DMS153 treated with DMSO at 0.1 percent for 48 hours (cell line): ENCODE measurements around the gene IQCH.

Experiments used
- DNase-seq: peaks from one replicate; lab custom pipeline; 2025; ENCODE audit not compliant: unreplicated experiment; lab: John Stamatoyannopoulos, UW

IQCH gene

DNA sequence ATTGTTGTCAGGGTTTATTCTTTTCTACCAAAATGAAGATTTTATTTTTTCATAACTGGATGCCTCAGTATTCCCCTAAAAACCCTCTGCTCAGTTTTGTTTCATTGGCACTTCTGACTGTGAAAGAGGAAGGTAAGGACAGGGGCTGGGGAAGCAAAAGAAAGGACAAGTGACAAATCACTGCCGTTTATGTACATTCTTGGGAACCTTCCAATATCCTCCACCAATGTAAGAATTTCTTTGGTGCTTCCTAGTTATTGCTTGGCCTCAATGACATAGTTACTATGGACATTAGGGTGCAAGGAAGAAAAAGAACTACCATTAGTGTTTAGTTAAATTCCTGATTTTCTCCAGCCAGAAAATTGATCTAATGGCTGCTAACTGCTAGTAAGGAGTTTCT, 135.4 kb downstream of the IQCH start:
- DNase-seq, result no peak

- DNase-seq, result no peak
Observed at GRCh38 chr15:67394873-67395639, 140.5 kb downstream of the IQCH start.

DNA sequence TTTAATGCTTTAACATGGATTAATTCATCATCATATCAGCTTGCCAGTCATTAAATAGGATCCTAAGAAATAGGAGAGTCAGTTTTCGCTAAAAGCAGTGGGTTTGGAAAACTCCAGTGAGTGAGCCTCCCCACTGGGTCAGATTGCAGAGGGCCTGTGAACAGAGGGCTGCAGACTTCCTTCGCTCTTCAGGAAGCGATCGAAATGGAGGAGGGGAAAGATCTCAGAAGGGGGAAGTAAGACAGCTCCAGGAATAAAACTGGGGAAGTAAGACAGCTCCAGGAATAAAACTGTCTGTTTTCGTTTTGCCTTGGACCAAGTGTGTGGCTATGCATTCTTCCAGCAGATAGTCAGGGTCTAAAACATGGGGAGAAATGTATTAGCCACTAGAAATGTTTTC, 141.5 kb downstream of the IQCH start:
- no peak for DNase-seq

DNA sequence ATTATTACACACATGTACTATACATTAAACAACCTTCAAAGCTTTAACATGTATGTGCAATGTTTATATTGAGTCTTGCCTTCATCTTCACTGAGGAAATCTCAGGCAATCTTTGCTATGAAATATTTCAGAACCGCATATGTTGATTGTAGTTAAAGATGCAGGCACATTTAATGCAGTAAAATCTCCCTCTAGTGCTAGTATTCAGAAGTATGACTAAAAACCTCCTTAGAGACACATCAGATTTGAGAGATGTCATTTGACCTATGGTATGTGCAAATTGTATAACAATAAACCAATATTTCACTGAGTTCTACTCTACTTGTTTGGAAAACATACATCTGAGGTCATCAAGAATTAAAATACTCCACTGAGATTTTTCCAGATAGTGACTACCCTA, 142.6 kb downstream of the IQCH start:
- no peak for DNase-seq

- DNase-seq, result no peak
Observed at GRCh38 chr15:67399925-67400324, 145.3 kb downstream of the IQCH start.

DNA sequence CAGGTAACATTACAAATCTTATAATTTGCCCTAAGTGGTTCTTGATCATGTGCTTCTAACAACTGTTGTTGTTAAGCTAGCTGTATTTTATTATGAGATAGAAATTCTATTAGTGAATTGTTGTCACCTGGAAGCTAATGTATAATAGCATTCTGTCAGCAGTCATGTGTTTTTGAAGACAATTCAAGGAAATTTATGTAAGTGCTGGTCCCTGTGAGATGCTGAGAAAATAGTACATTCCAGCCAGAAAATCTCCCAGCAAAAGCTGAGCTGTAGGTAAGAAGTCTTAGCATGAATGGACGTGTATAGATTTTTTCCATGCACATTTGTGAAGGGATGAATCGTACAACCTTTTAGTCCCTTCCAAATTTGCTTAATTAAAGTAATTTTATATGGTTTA, 146.3 kb downstream of the IQCH start:
- no peak for DNase-seq

- DNase-seq, result no peak
Observed at GRCh38 chr15:67401336-67401735, 146.8 kb downstream of the IQCH start.

GRCh38 chr15:67403428-67404154, 149.0 kb downstream of the IQCH start:
- DNase-seq, result no peak

GRCh38 chr15:67405208-67406191, 150.9 kb downstream of the IQCH start:
- DNase-seq, result no peak

DNA sequence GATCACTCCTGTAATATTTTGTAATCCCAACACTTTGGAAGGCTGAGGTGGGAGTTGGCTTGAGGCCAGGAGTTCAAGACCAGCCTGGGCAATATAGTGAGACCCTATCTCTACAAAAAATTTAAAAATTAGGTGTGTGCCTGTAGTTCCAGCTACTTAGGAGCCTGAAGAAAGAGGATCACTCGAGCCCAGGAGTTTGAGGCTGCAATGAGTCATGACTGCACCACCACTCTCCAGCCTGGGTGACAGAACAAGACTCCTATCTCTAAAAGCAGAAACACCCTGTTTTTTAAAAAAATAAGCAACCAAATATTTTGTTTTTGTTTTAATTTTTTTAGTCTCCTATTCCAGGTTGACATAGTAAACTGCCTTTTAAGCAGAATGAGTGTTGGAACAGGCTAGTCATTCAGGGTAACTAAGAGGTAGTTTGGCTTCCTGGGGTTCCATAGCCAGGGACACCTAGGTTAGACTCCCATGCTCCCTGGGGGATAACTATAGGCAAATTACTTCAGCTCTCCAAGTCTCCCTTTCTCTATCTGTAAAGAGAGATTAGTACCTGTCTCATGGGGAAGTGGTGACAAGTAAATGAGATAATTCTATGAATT, 151.8 kb downstream of the IQCH start:
- no peak for DNase-seq

GRCh38 chr15:67407786-67408185, 153.2 kb downstream of the IQCH start:
- no peak for DNase-seq

DNA sequence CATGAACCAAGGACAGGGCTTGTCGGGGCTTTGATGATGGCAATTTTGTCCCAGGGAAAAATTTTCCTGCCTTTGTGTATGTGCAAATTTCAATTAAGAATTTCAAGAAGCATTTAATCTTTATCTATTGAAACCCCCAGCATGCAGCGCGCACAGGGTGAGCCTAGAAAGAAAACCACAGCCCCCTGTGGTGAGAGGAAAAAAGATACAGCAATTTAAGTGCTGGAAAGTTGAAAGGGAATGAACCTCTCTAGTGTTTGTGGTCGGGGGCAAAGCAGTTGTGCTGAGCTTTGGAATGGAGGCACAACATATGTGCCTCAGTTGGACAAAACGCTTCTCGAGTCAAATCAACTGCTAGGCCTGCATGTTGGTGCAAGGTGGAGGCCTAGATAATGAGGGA, 154.6 kb downstream of the IQCH start:
- DNase-seq, result no peak

DNA sequence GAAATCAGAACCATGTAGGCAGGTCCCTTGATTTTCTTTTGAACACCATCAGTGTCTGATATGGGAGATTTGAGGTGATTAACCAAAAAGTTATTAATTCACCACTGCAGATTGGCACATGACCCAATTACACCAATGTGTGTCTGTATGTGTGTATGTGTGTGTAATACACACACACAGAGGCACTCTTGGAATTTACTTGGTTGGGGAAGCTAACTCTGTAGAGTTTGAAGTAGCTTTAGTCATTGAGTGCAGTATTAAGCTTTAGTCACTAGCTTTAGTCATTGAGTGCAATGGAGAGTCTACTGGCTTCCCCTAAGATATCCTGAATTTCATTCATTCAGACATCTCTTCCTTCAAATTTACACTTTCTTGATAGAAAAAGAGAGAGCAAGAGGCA, 156.9 kb downstream of the IQCH start:
- DNase-seq, result no peak

DNA sequence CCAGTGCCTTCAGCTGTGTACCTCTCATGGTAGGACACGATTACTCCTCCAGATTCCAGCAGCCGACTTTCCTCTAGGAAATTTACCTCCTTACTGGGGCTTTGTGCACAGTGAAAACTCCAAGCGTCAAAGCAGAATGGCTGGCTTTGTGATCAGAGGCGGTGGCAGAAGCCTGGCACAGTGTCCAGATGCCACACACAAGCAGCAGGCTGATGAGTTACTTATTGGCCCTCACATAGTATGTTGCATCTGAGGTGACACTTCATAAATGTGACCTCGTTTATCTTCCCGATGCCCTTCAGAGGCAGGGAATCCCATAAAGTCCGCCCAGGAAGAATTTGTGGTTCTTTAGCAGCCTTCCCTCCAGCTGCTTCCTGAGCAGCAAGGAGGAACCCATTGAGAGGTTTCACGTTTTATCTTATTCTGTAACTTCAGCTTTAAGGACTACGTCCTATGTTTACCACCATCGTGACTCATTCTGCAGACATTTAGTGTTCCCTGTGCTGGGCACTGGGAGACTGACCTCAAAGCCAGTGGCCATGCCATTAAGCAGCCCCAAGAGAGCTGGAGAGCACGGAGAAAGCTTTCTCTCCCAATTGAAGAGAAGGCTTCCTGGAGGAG, 159.3 kb downstream of the IQCH start:
- no peak for DNase-seq

DNA sequence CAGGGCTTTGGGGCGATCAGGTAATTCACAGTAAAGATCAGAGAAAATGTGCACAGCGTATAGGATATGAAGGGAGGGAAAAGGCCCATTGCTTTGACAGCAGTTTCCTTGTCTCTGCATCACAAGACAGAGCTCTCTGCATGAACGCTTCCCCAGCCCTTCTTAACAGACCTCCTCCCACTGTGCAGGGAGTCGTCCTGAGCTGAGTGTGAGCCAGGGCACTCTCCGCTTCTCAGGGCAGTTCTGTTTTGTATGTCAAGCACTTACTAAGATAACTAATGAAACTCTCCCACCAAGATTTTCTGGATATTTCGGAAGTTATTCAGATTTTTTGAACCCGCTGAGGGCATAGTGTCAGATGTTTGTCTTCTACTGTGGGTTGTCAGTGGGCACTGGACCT, 160.6 kb downstream of the IQCH start:
- no peak for DNase-seq

DNA sequence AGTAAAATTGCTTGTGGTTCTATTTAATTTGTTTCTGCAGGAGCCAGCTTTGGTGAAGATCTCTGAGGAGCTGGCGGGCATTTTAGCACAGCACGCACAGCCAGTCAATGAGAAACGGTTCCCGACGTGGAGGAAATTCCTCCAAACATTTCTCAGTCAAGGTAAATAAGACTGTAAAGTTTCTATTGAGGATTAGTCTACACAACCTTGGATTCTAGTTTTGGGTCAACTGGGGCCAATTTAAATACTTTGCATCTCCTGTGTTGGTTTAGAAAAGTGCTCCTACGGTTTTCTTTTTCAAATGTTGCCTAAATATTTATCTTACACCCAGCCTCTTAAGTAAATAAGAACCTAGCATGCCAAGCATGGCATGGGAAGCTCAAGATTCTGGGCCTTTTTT, 162.3 kb downstream of the IQCH start:
- no peak for DNase-seq

DNA sequence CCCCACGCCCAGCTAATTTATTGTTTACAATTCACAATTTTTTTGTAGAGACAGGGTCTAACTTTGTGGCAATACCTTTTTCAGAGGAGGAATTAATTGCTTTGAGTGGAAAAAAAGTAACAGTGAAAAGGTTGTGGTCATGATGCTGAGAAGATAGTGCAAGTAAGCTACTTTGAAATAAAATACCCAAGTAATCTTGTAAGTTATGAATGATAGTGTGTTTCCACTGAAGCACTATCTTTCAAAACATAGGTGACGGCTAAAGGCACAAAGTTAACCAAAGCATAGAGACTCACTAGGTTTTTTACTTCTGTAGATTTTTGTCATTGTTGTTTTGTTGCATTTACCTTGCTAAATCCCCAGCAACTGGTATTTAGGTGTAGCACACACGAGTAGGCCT, 165.1 kb downstream of the IQCH start:
- no peak for DNase-seq

DNA sequence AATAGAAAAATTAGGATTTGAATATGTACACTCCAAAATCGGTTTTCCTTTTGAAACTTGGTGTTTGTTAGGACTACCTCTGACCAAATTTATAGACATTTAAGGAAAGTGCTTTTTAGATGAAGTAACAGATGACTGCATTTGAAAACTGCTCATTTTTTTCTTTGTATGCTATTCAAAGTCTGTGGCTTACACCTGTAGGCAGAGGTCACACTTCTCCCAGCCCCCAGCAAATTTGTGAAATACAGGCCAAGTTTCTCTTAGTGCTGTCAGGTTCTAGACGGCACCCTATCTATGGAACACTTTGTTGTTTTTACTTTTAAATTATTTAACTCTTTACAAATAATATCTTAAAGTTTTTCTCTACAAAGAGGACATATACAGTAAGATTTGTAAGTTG, 165.6 kb downstream of the IQCH start:
- no peak for DNase-seq

GRCh38 chr15:67421105-67421504, 166.5 kb downstream of the IQCH start:
- DNase-seq, result no peak

DNA sequence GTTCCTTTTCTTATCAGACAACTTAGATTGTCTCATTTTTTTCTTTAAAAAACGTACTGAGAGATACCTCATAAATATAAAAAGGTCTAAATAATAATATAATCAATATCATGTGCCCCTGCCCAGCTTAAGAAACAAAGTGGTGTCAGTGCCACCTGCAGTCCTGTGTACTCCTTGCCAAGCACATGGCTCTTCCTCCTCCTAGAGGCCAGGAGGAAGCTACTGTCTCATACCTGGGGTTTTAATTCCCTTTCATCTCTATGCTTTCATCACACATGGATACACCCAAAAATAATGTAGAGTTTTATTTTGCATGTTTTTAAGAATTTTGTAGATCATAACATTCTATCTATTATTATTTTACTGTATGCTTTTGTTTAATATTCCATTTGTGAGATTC, 167.7 kb downstream of the IQCH start:
- no peak for DNase-seq
